Renal pelvis (tissue), 12 donors: ENCODE measurements around the gene CRACR2A. TPM values are rescaled to one million over a fixed set of nuclear protein-coding genes. Genes with fewer than 3 reads are reported as not detected.

Source experiments
- DNase-seq: peaks from one replicate; pipeline ENCODE4 v3.0.0-alpha.2; 2013
- long read RNA-seq, 16 experiments: transcript quantifications; one replicate each; lab custom pipeline, GENCODE V29; 2026
- polyA plus RNA-seq, 3 donors: library from polyadenylated mRNA; unstranded; fragments of 120-200 nt; gene quantifications; one replicate each; pipeline ENCODE4 v1.2.1, GENCODE V29; 2013; ENCODE audit not compliant: insufficient read length in 3 of 3

CRACR2A gene, protein sequence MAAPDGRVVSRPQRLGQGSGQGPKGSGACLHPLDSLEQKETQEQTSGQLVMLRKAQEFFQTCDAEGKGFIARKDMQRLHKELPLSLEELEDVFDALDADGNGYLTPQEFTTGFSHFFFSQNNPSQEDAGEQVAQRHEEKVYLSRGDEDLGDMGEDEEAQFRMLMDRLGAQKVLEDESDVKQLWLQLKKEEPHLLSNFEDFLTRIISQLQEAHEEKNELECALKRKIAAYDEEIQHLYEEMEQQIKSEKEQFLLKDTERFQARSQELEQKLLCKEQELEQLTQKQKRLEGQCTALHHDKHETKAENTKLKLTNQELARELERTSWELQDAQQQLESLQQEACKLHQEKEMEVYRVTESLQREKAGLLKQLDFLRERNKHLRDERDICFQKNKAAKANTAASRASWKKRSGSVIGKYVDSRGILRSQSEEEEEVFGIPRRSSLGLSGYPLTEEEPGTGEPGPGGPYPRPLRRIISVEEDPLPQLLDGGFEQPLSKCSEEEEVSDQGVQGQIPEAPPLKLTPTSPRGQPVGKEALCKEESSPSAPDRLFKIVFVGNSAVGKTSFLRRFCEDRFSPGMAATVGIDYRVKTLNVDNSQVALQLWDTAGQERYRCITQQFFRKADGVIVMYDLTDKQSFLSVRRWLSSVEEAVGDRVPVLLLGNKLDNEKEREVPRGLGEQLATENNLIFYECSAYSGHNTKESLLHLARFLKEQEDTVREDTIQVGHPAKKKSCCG
- 1 to 10 TPM; 1.3 to 1.7 (median 1.7) TPM for polyA plus RNA-seq
- long read RNA-seq, donor 1, result 0 reads
- long read RNA-seq, donor 2, result 0 reads
- long read RNA-seq, donor 3, result 0 reads
- long read RNA-seq, donor 4, result 0 reads
- long read RNA-seq, donor 5, result 0 reads
- long read RNA-seq, donor 6, partial matches to known transcripts, result 0 of 1 reads
- long read RNA-seq, donor 6, other reads (novel, unspliced or antisense), result 0 of 1 reads
- long read RNA-seq, donor 7, result 0 reads
- long read RNA-seq, donor 8, result 0 reads
- long read RNA-seq, donor 9, result 0 reads
- long read RNA-seq, donor 10, result 0 reads
- long read RNA-seq, donor 11, result 0 reads
- long read RNA-seq, donor 12, result 0 reads
- long read RNA-seq, donor 13, result 0 reads
- long read RNA-seq, donor 14, result 0 reads
- long read RNA-seq, donor 15, result 0 reads
- long read RNA-seq, donor 16, result 0 reads

DNA sequence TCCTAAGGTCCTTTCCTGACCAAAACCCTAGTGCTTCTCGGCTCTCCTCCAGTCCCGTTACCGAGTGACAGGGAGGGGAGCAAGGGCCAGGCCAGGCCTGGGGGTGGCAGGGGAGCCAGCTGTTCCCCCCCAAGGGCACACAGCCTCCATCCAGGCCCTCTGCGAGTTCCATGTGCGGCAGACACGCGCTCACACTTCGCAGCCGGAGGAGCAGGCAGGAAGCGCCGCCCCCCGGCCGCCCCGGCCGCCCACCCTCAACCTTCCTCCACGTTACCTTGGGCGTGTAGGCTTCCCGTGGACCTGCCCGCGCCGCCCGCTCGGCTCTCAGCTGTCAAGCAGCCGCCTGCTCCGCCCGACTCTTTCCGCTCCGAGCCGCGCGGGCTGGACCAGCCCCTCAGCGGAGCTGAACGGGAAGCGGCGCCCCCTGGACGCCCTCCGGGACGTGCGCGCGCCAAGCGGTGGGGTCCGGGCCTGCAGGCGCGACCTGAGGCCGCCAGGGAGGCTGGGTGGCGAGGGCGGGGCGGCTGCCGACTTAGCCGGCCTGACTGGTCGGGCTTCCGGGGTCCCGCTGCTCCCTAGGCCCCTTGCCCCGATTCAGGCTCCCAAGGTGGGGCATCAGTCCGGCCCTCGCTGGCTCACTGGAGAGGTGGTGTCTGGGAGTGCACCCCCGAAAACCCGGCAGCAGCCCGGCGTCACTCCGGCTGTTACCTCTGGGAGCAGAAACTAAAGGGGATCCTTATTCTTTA lies at the start of gene CRACR2A:
Gene CRACR2A (minus strand): TSS at position 369 of the 746 bp plus-strand sequence. CDS start 56,110 bp downstream, outside the sequence.
- peak; percentile 64 for DNase-seq

DNA sequence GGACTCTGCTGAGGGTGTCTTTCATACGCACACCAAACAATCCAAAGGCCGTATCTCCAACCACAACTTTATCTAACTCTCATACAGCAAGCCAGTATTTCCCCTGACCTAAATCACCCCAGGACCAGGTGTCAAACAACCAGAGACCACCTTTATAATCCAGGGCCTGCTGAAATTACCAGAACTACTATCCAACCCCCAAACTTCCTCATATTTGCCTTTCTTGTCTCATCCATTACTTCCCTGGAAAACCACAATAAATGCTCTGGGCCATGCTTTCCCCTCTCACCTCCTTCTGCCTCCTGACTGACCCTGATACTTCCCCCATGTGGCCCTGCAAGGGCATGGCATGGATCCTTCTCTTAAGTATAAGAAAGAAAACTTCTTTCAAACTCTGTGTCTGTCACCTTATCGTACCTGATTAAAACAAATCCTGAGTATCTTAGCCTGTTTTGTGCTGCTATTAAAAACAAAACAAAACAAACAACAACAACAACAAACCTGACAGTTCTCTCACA lies 44.7 kb upstream of the CRACR2A start:
- DNase-seq, result no peak

DNA sequence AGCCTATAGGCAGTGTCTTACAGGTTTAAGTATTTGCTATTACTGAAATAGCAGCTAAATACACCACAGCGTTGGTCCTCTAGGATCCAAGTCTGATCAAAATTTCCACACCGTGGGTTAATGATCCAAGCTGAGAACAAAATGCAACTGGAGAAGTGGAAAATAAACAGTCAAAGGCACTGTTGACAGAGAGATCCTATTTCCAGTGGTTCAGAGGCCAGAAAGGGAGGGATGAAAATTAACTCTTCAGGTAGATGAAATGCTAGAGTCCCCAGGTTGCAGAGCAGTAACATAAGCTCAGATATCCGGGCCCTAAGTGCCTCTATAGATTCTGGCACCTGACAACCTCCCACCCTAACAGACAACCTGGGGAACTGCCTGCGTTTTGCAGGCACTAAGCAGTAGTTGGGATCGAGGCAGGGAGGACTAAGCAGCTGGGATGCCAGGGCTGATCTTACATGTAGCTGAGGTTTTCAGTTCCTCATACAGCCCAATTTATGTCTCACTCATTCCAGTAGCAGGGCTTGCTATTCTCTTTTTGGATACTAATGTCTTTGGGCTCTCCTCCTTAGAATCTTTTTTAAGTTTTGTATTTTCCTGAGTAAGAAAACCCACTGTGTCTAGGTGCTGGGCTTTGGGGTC lies 42.7 kb upstream of the CRACR2A start:
- DNase-seq, result peak; percentile 74

DNA sequence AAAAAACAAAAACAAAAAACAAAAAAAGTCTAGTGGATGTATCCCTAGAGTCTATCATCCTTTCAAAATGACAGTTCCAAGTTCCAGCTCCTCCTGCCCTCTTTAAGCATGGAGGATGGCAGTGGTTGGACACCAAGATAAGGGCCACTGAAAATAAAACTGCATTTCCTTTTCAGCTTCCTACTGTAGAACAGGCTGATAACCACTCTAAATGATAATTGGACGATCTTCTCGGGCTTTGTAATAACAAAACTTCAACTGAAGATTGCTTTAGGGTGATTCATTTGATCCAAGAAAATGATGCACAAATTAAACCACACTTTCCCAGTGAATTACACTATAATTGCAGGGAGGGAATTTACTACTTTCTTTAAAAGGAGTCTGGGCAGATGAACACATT lies 42.2 kb upstream of the CRACR2A start:
- DNase-seq, result no peak

DNA sequence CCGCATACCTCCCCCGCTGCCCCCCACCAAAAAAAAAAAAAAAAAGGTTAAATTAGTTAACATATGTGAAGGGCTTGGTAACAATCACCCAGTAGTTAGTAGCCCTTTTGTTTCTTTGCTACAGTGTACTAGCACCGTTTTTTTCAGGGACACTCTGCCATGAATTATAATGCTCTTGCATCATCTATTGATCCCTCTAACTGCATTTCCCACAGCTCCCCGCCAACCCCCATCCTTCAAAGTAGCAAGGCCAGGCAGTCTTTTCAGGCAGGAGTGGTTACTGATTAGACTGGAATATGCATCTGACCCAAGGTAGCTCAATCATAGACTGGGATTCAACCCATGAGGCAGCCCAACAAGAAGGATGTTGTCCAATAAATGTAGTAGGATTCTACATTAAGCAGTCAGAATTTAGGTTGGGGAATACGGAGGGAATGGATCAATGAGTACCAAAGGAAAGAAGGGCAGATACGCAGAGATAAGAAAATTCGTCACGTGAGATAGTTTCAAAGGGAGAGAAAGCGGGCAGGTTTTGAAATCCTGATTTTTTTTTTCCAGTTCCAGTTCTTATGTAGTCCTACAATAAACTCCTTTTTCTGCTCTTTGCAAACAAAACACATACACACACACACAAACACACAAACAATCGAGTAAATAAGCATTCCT lies 39.8 kb upstream of the CRACR2A start:
- no peak for DNase-seq

DNA sequence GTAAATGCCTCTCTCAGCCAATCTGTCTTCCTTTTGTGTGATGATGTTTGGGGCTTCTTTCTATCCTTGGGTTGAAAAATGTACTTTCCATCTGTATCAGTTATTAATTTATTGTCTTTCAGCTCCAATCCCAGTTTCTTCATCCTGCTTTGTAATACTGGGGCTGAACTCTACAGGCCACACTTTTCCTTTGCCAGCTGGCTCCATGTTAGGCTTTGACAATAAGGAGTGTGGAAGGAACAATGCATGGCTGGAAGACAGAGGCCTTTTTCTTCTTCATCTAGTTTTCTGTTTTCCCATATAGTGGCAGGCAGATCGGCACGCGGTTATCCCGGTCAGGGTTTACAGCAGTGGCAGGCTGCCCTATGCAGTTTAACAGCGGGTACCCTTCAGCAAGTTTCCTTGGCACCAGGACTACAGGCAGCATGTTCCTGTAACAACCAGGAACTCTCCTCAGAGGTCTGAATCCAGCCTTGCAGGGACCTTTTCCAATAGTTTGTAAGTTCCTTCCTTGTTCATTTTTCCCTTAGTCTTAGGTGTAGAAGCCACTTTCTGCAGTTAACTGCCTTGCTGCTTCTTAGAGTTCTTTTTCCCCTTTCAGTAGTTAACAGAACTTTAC lies 38.5 kb upstream of the CRACR2A start:
- DNase-seq, result no peak

DNA sequence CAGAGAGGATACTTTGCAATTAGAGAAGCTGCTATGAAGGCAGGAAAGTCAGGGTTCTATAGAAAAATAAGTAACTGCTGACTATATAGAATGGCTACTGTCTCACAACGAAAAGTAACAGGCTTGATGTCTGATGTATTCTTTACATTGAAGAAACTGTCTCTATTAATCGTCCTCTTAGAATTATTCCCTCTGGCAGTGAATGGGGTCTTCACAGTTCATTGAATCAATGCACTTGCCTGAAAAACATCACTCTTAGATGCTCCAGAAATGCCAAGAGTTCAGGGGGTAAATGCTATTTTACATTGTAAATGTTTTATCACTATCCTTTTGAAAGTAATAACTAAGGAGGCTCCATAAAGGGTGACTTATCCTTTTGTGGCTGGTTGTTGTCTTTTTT lies 37.7 kb upstream of the CRACR2A start:
- DNase-seq, result no peak

DNA sequence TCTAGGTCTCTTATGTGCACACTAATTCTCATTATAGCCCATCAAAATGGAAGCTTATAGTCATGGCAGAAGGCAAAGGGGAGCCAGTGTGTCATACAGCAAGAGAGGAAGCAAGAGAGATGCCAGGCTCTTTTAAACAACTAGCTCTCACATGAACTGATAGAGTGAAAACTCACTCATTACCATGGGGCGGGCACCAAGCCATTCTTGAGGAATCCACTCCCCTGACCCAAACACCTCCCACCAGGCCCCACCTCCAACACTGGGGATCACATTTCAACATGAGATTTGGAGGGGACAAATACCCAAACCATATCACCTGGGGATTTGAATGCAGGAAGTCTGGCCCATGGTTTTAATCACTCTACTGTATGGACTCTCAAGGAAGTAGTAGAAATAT lies 36.9 kb upstream of the CRACR2A start:
- DNase-seq, result no peak

DNA sequence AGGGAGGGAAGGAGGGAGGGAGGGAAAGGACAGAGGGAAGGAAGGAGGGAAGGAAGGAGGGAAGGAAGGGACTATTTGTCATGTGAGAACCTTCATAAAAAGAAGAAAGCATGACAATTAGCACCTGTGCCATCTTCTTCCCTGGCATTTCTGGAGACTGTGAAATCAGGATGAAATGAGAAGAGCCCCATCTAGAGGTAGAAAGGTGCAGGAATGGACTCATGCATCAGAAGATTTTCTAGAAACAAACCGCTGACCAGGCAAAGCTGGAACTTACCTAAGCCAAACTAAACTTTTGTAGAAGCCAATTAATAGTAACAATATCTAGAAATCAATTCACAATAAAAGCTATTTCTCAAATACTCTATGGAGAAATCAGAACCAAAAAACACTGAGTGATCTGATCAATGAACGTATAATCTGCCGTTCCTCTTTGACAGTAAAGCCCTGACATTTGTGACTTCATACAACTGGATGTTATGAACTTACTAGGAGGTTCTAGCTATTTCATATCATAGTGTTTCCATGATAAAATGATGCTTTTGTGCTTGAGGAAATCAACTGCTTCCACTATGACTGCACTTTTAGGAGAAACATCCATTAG lies 24.4 kb upstream of the CRACR2A start:
- peak; percentile 51 for DNase-seq

DNA sequence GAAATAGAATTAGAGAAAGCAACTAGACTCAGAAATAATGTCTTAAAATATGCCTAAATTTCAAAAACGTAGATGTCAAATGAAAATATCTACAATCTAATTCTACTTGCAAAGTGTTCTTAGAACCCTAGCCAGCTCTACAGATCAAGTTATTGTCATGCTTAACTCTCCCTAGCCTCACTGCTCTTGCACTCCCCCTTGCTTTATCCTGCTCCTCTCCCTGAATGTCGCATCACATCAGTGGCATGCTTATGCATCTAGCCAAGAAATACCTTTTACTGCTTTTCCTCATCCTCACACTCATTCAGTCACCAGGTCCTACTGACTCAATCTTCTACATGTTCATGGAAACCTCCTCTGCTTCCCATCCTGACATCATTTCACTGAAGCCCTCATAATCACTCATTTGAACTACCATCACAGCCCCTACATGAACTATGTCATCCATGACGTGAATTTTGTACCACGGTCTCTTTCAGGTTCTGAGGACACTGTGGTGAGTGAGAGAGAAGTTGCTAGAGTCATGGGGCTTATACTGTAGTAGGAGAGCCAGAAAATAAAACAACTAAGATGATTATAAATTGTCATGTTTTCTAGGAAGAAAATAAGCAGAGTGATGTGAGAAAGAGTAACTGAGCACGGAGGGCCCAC lies 22.6 kb upstream of the CRACR2A start:
- DNase-seq, result no peak

DNA sequence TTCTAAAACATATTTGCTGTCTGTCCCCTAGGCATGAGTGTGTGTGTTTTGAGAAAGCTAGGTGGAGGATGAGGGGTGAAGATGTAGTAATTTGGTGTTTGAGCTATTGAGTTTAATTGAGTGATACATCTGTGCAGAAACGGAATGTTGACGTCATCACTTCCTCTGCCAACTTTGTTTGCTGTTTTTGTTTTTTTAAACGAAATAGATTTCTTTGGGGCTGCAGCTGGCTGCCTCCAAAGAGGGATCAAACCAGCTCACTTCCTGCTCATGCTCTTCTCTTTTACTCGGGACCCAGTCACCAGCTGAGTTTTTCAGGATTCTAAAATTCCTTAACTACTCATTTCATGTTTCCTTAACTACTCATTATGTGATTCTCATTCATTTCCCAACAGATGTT lies 19.5 kb upstream of the CRACR2A start:
- no peak for DNase-seq

DNA sequence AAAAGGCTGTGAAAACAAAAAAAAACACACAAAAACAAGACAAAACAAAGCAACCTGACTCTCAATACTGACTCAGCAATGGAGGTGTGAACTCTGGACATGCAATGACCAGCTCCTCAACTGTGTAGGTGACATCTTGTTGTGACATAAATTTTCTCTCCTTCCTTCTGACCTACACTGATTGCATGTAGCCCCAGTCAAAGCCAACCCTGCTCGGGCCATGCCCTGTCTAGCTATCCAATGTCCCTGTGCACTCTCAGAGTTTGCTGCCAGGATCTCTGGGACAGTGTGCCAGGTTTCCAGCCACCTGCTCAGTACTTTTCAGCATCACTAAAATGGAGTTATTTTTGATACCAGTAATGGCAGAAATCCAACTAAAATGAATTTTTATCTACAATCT lies 18.9 kb upstream of the CRACR2A start:
- no peak for DNase-seq

DNA sequence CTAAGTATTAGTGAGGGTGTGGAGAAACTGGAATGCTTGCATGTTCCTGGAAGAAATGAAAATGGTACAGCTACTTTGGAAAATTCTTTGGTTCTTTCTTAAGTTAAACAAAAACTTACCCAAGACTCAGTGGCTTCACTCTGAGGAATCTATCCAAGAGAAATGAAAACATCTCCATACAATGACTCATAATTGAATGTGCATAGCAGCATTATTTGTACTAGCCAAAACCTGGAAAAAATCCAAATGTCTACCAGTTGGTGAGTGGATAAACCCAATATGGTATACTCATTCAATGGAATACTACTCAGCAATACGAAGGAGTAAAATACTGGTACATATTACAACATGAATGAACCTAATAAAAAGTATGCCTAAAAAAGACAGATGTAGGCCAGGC lies 18.0 kb upstream of the CRACR2A start:
- no peak for DNase-seq

DNA sequence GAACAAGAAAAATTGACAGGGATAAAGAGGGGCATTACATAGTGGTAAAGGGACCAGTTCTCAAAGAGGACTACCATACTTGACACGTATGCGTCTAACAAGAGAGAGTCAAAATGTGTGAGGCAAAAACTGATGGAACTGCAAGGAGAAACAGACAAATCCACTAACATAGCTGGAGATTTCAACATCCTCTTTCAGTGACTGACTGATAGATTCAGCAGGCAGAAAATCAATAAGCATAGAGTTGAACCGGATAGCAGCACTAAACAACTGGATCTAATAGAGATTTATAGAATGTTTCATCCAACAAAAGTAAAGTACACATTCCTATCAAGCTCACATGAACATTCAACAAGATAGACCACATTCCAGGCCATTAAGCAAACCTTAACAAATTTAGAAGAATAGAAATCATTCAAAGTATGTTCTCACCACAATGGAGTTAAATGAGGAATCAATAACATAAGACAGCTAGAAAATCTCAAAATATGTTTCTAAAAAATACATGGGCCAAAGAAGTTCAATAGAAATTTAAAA lies 16.1 kb upstream of the CRACR2A start:
- no peak for DNase-seq

DNA sequence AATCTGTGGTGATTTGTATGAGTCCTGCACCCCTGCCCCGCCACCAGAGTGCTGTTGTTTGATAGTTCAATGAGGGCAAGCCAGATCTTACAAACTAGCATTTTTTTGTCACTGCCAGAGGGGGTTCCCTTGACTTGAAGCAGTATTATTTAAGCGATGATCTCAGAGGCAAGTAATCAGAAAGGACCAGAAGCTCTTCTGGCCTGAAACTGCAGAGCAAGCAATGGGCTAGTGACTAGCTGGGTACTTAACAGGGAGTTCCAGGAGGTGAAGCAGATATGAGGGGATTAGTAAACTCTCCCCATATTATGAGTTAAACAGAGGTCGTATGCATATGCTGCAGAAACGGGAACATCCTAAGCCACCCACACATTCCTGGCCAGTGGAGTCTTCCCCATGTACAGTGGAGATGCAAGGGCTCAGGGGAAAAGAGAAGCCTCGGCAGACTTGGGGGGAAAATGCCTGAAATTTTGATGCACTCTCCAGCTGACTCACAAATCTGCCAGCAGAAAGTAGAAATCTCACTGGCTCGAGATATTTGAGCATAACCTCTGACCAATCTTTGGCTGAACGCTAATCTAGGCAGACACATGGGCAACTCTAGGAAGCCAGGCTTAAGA lies 8.3 kb upstream of the CRACR2A start:
- DNase-seq, result no peak

DNA sequence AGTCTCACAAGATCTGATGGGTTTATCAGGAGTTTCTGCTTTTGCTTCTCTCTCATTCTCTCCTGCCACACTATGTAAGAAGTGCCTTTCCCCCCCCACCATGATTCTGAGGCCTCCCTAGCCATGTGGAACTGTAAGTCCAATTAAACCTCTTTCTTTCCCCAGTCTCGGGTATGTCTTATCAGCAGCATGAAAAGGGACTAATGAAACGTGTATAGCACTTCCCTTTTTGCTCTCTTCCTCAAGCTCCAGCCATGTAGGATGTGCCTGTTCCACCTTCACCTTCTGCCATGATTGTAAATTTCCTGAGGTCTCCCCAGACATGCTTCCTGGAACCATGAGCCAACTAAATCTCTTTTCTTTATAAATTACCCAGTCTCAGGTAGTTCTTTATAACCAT lies 7.0 kb upstream of the CRACR2A start:
- no peak for DNase-seq

DNA sequence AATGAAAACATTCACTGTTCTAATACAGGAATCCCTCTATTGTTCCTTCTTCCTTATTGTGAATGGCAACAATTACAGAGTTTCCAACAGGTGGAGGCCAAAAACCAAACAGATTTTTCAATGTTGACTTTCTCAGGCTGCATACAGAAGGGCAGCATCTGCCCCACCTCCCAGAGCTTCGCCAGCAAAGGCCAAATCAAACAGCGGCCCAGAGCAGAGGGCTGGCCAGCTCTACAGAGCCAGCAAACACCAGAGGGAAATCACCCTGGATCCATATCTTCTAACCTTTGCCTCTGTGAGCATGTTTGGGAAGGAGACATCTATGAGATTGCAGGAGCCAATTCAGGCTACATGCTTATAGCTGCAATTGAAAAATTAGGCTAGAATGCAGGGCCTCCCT lies 4.4 kb upstream of the CRACR2A start:
- no peak for DNase-seq

DNA sequence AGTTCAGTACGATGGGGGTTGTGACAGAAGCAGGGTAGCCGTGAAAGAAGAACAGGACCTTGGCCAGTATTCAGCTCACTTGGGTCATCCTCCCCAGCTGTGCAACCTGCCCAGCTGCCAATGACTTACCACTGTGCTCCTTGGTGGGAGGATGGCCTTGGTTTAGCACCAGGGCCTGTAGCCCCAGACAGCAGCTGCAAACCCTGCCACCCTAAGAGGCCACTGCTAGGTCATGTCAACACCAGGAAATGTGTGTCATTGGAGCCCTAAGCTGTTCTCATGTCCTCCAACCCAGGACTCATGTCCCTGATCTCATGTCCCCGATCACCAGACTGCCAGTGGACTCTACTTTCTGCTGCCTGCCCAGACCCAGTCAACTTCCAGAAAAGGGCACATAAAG lies 3.0 kb upstream of the CRACR2A start:
- no peak for DNase-seq
